Fibroblast of skin of back (primary cell): ENCODE data around the gene VAX1.

Experiments
- DNase-seq: peaks from one replicate; pipeline ENCODE4 v3.0.0-alpha.2; 2013

Gene VAX1

GRCh38 chr10:117163954-117164548 is 26.0 kb upstream of the VAX1 start:
- no peak for DNase-seq

DNA sequence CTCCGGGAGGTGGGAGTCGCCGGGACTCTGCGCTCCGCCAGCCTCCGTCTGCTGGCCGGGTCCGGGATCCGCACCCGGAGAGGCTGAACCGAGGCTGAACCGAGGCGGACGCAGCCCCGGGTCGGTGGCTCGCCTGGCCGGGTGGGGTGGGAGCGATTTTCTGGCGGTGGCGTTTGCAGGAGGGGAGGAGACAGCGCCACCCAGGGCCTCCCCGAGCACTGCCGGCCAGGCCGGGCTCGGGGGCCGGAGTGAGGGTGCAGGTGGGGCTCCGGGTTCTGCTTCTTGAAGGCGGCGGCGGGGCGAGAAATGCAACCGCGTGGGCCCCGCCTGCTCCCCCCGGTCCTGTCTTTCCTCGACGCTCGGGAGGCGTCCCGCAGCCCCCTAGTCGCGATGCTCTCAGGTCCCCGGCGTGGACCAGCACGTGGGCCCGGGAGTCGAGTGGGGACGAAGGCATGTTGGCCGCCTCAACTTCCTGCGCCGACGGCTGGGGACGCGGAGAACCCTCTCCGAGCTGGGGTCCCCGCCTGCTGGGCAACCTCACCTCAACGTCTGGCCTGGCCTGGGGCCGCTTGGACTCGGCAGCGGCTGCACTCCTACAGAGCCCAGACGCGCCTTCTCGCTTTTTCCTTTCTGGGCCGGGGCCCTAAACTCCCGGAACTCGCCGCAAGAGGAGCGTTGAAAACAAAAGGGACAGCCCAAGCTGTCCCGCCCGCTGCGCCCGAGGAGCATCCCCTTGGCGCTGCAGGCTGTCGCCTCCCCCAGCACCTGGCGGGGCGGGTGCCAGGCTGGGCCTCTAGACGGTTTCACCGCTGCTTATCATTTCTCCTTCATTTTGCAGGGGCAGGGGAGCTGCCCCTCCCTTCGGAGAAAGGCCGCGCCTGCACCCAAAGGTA is 25.2 kb upstream of the VAX1 start:
- no peak for DNase-seq

DNA sequence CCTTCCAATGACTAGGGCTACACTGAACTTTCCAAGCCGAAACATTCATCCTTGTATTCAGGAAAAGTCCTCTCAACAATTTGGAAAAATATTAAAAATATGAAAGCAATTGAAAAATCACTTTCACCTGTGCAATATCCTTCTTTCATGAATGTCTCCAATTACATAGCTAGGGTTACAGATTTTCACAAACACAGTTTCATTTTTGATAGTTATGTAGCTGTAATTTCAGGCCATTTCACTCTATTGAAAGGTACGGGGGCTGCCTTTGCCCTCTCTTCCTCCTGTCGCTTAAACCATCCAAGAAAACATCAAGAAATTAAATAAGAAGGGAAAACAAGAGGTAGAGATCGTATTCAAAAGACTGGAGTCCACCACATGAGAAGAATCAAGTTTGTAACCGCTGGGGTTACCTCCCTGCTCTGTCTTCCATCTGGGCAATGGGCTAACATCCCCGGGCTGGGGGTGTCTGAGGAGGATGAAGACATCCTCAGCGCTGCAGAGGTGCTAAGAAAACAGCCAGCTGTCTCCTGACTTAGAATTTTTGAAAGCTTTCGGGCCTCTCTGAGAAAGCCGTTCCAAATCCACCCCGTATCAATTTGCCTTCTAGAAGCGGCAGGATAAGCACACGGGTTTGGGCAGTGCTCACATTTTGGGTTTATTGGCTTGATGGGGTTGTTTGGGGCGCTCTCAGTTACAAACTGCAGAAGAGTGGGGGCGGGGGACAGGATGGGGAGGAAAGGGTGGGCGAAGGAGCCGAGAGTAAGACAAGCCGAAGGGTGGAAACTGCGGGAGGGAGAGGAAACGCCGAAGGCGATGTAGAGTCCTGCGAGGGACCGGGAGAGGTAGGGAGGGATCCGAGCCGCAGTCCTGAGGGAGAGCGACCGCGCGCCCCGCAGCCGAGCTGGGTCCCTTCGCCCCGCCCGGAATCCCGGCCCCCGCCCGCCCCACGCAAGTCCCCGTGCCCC is 24.3 kb upstream of the VAX1 start:
- DNase-seq, result no peak

DNA sequence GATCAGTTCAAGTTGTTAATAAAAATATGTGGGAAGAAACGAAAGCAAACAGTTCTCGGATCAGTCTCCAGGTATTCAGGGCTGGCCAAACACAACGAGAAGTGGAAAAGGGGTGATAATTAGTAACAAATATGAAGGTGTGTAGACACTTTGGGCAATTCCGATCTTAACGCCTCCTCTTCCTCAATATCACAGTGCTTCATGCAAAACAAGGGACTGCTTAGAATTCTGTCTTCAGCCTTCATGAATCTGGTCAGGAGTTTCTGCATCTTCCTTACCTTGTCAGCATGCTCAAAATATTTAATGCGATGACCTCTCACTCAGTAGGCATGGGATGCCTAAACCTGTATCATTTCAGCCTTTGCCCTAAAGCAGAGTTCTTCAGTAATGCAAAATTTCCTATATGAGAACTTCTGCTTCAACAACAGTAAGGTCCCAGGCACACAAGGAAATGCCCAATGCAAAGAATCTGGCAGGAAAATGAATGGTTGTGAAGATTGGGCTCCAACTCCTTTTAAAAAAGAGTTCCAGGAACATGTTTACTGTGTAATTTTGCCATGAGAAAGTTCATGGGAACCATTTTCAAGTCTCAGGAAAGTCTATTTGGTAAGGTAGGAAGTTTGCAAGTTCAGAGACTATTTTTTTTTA is 23.4 kb upstream of the VAX1 start:
- no peak for DNase-seq

DNA sequence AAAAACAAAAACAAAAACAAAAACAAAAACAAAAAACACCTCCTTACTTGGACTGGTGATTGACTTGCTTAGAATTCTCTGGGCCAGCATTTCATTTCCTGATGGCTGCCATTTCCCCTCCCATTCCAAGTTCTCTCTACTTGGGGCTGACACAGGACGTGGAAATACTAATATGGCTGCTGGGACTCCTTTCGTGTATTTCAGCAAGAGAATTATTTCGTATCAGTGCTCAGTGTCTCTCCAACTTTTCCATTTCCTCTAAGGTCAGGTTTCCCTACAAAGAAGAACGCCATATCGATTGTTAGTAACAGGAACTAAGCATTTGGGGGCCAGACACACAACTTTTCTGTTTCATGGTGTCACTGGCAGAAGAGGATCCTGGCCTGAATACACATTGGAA is 22.5 kb upstream of the VAX1 start:
- DNase-seq, result no peak

- no peak for DNase-seq
Observed at GRCh38 chr10:117159390-117159789, 21.3 kb upstream of the VAX1 start.

DNA sequence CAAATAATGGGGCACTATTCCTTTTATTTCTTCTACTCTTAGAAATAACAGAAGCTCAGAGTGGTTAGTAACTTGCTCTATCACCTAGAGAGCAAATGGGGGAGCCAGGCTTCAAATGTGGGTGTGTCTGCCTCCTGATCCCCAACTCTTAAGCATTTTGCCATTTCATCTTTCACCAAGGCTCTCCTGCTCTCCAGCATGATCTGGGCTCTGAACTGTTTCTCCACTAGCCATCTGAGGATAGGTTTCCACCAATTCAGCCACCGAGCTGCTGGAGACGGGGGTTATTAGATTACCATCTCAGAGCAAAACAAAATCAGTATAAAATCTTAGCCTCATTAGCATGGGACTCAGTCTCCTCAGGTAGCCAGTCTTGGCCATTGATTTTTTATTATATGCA is 20.2 kb upstream of the VAX1 start:
- no peak for DNase-seq

DNA sequence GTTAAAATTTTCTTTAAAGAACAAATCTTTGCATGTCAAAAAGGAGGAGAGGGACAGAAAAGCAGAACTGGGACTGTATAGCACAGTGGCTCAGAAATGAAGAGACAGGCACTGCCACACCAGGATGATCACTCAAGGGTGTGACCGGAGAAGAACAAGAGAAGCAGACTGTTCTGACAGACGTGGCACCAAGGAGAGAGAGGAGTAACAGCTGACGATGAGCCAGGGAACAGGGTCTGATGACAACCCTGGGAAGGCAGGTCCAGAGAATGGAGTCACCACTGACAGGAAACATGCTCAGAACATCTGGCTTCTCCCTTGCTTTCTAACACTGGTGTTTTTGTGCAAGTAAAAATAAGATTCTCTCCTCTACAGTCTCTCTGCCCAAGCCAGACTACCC is 14.6 kb upstream of the VAX1 start:
- no peak for DNase-seq

- no peak for DNase-seq
Observed at GRCh38 chr10:117148284-117148683, 10.2 kb upstream of the VAX1 start.

- DNase-seq, result no peak
Observed at GRCh38 chr10:117145019-117145418, 6.9 kb upstream of the VAX1 start.

DNA sequence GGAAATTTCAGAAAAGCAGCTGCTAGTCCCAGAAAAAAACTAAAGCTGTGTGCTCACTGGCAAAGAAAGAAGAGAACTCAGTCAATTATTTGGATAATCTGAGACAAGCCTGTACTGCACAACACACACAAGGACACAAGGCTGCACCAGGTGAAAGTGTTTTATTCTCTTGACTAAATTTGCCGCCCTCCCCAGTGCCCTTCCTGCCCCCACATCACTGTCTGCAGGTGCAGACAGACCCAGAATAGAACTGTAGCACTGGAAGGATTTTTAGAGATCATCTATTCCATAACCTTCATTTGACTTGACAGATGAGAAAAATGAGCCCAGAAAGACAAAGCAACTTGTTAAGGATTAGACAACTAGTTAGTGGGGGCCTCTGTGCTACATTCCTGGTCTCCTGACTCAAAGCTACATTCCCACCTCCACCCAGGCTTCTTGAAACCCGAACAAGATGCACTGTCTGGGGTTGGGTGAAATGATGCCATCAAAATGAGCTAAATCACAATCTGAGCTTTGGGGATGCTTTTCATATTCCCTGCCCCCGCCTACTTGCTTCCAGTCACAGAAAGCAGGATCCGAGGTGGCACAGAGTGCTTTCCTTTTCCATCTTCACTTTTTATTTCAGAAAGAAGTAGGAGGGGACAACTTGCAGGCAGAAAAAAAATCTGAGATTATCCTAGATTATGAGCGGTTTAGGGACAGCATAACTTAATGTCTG is 5.2 kb upstream of the VAX1 start:
- DNase-seq, result no peak

GRCh38 chr10:117140525-117140902 is 2.4 kb upstream of the VAX1 start:
- DNase-seq, result no peak

- DNase-seq, result no peak
Observed at GRCh38 chr10:117139581-117140524, 1.8 kb upstream of the VAX1 start.

DNA sequence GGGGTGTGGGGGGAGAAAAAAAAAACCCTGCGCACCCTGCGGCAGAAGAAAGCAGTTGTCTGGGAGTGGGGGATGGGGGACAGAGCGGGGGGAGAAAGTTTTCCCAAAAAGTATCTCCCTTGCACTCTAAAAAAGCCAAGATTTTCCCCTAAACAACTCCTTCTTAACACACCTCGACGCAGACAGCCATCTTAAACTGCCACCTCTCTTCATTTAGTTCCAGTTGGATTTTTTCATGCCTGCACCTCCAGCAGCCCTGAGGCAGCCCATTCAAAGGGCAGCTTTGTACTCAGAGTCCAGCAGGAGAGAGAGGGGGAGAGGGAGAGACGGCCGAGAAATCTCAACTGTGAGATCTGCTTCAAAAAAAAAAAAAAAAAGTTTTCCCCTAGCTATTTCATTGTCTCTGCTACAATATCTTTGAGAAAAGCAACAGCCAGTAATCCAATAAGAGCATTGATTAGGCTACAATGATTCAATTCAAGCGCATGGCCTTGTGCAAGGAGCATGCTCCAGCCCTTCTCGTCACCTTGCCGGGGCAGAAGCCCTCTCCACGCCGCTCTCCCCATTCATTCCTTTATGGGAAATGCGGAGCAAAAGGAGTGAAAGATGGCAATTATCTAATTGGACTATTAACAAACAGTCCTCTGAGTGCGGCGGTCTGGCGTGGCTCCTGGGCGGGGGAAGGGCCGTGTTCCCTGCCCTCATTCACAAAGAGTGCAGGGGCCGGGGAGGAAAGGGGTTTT is 939 bp upstream of the VAX1 start:
- no peak for DNase-seq

GRCh38 chr10:117137031-117137910 is 799 bp downstream of the VAX1 start:
- DNase-seq, result peak; percentile 32

GRCh38 chr10:117136391-117136975 is 1.6 kb downstream of the VAX1 start:
- DNase-seq, result no peak

GRCh38 chr10:117135480-117136140 is 2.5 kb downstream of the VAX1 start:
- no peak for DNase-seq

- DNase-seq, result no peak
Observed at GRCh38 chr10:117135026-117135372, 3.1 kb downstream of the VAX1 start.
